Fibroblast of lung (primary cell): ENCODE data around the gene EPN3. TPM values are rescaled to one million over a fixed set of nuclear protein-coding genes. Genes with fewer than 3 reads are reported as not detected.

Experiments
- DNase-seq, 2 donors: peaks; one replicate each; pipeline versions ENCODE4 v3.0.0 to v3.0.0-alpha.2; 2010; ENCODE audit warnings: low read depth in 2 of 2
- H2AFZ ChIP-seq: 2 replicates; pipeline ENCODE4 v1.5.1; 2012; ENCODE audit warnings: low read length, control low read depth, inconsistent platforms
- H3K27ac ChIP-seq: 2 replicates; pipeline ENCODE4 v1.5.1; 2011; ENCODE audit warnings: low read length, control low read depth; ENCODE audit not compliant: insufficient read depth
- H3K27me3 ChIP-seq: 2 replicates; pipeline ENCODE4 v1.5.1; 2011; ENCODE audit warnings: mild to moderate bottlenecking, low read length; ENCODE audit not compliant: control insufficient read depth, insufficient read depth
- H3K36me3 ChIP-seq: 2 replicates; pipeline ENCODE4 v1.5.1; 2011; ENCODE audit warnings: low read length; ENCODE audit not compliant: control insufficient read depth, insufficient read depth
- H3K4me1 ChIP-seq: 2 replicates; pipeline ENCODE4 v1.5.1; 2011; ENCODE audit warnings: low read length; ENCODE audit not compliant: control insufficient read depth, insufficient read depth; ENCODE audit errors: extremely low read depth
- H3K4me2 ChIP-seq: 2 replicates; pipeline ENCODE4 v1.5.1; 2011; ENCODE audit warnings: low read length, control low read depth; ENCODE audit not compliant: insufficient read depth; ENCODE audit errors: extremely low read depth
- H3K4me3 ChIP-seq, 4 experiments: fragments of 200-600 bp in 1 of 4; sonication (generic) in 1 of 4; replicated peaks in 1 of 4; 2 replicates each; pipeline ENCODE4 v1.5.1; 2011 to 2016; ENCODE audit warnings: low read length in 4 of 4, low read depth in 3 of 4, mild to moderate bottlenecking in 3 of 4, control low read depth in 2 of 4, inconsistent platforms in 1 of 4, mixed read lengths in 1 of 4; ENCODE audit not compliant: insufficient read depth in 1 of 4; ENCODE audit errors: control extremely low read depth in 1 of 4
- H3K79me2 ChIP-seq: 2 replicates; pipeline ENCODE4 v1.5.1; 2012; ENCODE audit warnings: mild to moderate bottlenecking, low read length, inconsistent platforms; ENCODE audit not compliant: control insufficient read depth, insufficient read depth
- H3K9ac ChIP-seq: 2 replicates; pipeline ENCODE4 v1.5.1; 2011; ENCODE audit warnings: mild to moderate bottlenecking, low read length, control low read depth; ENCODE audit not compliant: insufficient read depth
- H3K9me3 ChIP-seq: 2 replicates; pipeline ENCODE4 v1.5.1; 2012; ENCODE audit warnings: low read depth, low read length; ENCODE audit not compliant: control insufficient read depth, insufficient read depth
- H4K20me1 ChIP-seq: 2 replicates; pipeline ENCODE4 v1.5.1; 2011; ENCODE audit warnings: low read length; ENCODE audit not compliant: control insufficient read depth, insufficient read depth; ENCODE audit errors: extremely low read depth
- CTCF ChIP-seq, 2 donors: IDR thresholded peaks in 1 of 2; conservative IDR thresholded peaks in 1 of 2; 1 replicate in 1 of 2; 2 replicates in 1 of 2; pipeline ENCODE4 v1.5.1; 2011 to 2012; ENCODE audit warnings: low read length in 2 of 2, control low read depth in 1 of 2, inconsistent platforms in 1 of 2, low read depth in 1 of 2, mild to moderate bottlenecking in 1 of 2
- EZH2 ChIP-seq: IDR thresholded peaks from 2 replicates; pipeline ENCODE4 v1.5.1; 2012; ENCODE audit warnings: low read length, control low read depth, mild to moderate bottlenecking; ENCODE audit errors: missing control alignments
- polyA plus RNA-seq, 2 donors: library from polyadenylated mRNA; depleted of rRNA in 1 of 2; stranded (reverse) in 1 of 2; unstranded in 1 of 2; fragments of >200 nt; gene quantifications; 2 replicates each; pipeline ENCODE4 v1.2.1, GENCODE V29; 2011 to 2012; ENCODE audit warnings: missing spikeins in 1 of 2
- total RNA-seq: library from RNA; depleted of rRNA; stranded (reverse); fragments of >200 nt; gene quantifications from 2 replicates; pipeline ENCODE4 v1.2.1, GENCODE V29; 2014

EPN3 gene
- total and polyA plus RNA-seq, 2 donors (not counting 1 experiment from before 2014, with no cell fraction given), result not detected

GRCh38 chr17:50523208-50523607, 9.3 kb upstream of the EPN3 start:
- no peak for DNase-seq
- Histone ChIP-seq H3K79me2 (no peaks in the 10 kb centered on the region), H3K27me3 (peaks cover 11% of the 10 kb centered on the region), H2AFZ (no peak overlapping the region), H3K4me2 (no peak overlapping the region), H3K4me3 (no peak overlapping the region), H4K20me1 (no peaks in the 10 kb centered on the region), H3K27ac (no peak overlapping the region), H3K9ac (no peak overlapping the region), H3K36me3 (no peaks in the 10 kb centered on the region), H3K4me1 (no peaks in the 10 kb centered on the region), H3K9me3 (no peaks in the 10 kb centered on the region)
- TF ChIP-seq CTCF (conservative IDR thresholded peaks at IDR 0.05 in 1 of 2, IDR thresholded peaks at IDR 0.05 in 1 of 2; ENCODE audit: low read depth in 1 of 2, low read length in 2 of 2) (no peak), EZH2 (no peak)

- no peaks in the 10 kb centered on the region for H3K79me2 ChIP-seq
- H3K27me3 ChIP-seq, result peaks cover 17% of the 10 kb centered on the region
- H3K4me2 ChIP-seq, result no peak overlapping the region
- TF ChIP-seq CTCF (conservative IDR thresholded peaks at IDR 0.05 in 1 of 2, IDR thresholded peaks at IDR 0.05 in 1 of 2; ENCODE audit: low read depth in 1 of 2, low read length in 2 of 2) (no peak), EZH2 (no peak)
- no peak overlapping the region for H3K27ac ChIP-seq
- no peaks in the 10 kb centered on the region for H3K36me3 ChIP-seq
- DNase-seq, result no peak
- H2AFZ ChIP-seq, result no peak overlapping the region
- no peak overlapping the region for H3K4me3 ChIP-seq
- H4K20me1 ChIP-seq, result no peaks in the 10 kb centered on the region
- H3K4me1 ChIP-seq, result no peaks in the 10 kb centered on the region
- H3K9ac ChIP-seq, result no peak overlapping the region
- no peaks in the 10 kb centered on the region for H3K9me3 ChIP-seq
Observed at GRCh38 chr17:50524838-50525237, 7.7 kb upstream of the EPN3 start.

GRCh38 chr17:50527155-50527762, 5.3 kb upstream of the EPN3 start:
- Histone ChIP-seq H3K9me3 (no peaks in the 10 kb centered on the region), H3K79me2 (no peaks in the 10 kb centered on the region), H3K9ac (no peak overlapping the region), H2AFZ (no peak overlapping the region), H3K4me3 (no peak overlapping the region), H3K27ac (no peak overlapping the region), H3K4me2 (no peak overlapping the region), H3K36me3 (no peaks in the 10 kb centered on the region), H3K27me3 (peaks cover 27% of the 10 kb centered on the region), H4K20me1 (no peaks in the 10 kb centered on the region), H3K4me1 (no peaks in the 10 kb centered on the region)
- no peak for TF ChIP-seq EZH2
- no peak for TF ChIP-seq CTCF (conservative IDR thresholded peaks at IDR 0.05 in 1 of 2, IDR thresholded peaks at IDR 0.05 in 1 of 2; ENCODE audit: low read depth in 1 of 2, low read length in 2 of 2)
- no peak for DNase-seq
